ENCODE measurements around the gene PDE10A. TPM values are rescaled to one million over a fixed set of nuclear protein-coding genes. Genes with fewer than 3 reads are reported as not detected.

Gene PDE10A
- total and polyA plus RNA-seq, 2 of the 4 experiments (the other 2 are of a cell fraction) = 3.4 to 12.4 TPM

DNA sequence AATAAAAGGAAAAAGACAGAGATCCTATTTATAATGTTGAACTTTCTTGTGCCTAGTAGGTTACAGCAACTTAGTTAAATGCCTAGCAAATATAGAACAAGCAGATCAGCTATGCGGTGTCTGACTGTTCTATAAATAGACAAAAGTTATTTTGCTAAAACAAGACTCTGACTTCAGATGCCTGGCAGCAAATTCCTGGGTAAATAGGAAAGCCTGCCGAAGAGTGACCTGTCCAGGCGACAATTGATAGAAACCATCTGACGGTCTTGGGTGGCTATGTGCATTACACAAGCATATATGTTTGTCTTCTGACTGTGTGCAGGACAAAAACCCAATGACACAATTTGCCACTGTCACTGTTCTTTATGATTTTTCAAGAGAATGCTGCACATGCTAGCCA, 38.0 kb upstream of the PDE10A start:
- Histone ChIP-seq H4K20me1 (ENCODE audit: insufficient read depth, low read length) (no peaks in the 10 kb centered on the region), H2AK5ac (ENCODE audit: low read depth, low read length) (no peak overlapping the region), H3K23ac (ENCODE audit: low read depth, low read length) (no peak overlapping the region), H3K9me3 (ENCODE audit: control insufficient read depth, insufficient read depth, low read length) (no peaks in the 10 kb centered on the region), H3K18ac (ENCODE audit: low read depth, low read length) (no peak overlapping the region), H3K56ac (ENCODE audit: extremely low read depth, insufficient read depth, low read length) (no peak overlapping the region), H3K27me3 (ENCODE audit: control insufficient read depth, insufficient read depth, low read length) (no peaks in the 10 kb centered on the region), H2AK9ac (replicated peaks; ENCODE audit: low read depth, low read length, poor library complexity) (no peak overlapping the region), H4K91ac (ENCODE audit: insufficient read depth, low read depth, low read length) (no peak overlapping the region), H3K14ac (replicated peaks; ENCODE audit: low read depth, low read length) (no peak overlapping the region), H4K8ac (ENCODE audit: low read depth in 2 of 2, low read length in 2 of 2) (0 out of 4 replicates have a peak overlapping the region, but pooled peaks of 1 of the 2 experiments have one; percentile 28), H3K9ac (ENCODE audit: low read depth, low read length) (no peak overlapping the region), H4K5ac (ENCODE audit: low read depth, low read length) (no peak overlapping the region), H3K9me1 (ENCODE audit: insufficient read depth, low read length) (peaks cover 14% of the 10 kb centered on the region), H3K4me2 (ENCODE audit: low read depth, low read length) (peak overlapping the region; percentile 2; the same call in 1 of the 2 replicates), H3K27ac (ENCODE audit: insufficient read depth, low read length) (no peak overlapping the region), H2BK20ac (ENCODE audit: low read depth, low read length) (no peak overlapping the region), H3K4me1 (ENCODE audit: control insufficient read depth, insufficient read depth, low read length) (peaks cover 10% of the 10 kb centered on the region), H3K4ac (ENCODE audit: low read depth, low read length) (no peak overlapping the region), H2BK15ac (ENCODE audit: low read depth, low read length) (no peak overlapping the region), H3K4me3 (ENCODE audit: insufficient read depth, low read depth, low read length) (no peak overlapping the region), H2AFZ (replicated peaks; ENCODE audit: low read length, poor library complexity) (no peak overlapping the region), H2BK5ac (ENCODE audit: low read depth, low read length, poor library complexity, severe bottlenecking) (no peak overlapping the region), H2BK120ac (ENCODE audit: low read depth, low read length) (0 out of 2 replicates have a peak overlapping the region, but pooled peaks have one; percentile 20), H3K36me3 (ENCODE audit: control insufficient read depth, insufficient read depth, low read length) (no peaks in the 10 kb centered on the region), H3K79me1 (ENCODE audit: low read depth in 1 of 2, low read length in 2 of 2) (no peaks in the 10 kb centered on the region)
- dilution Hi-C loops (cut with HindIII; ENCODE audit: low sequenced_read_pairs, unreplicated experiment) (no loop called here), intact Hi-C loops (cut with micrococcal nuclease) (no loop called here), in situ Hi-C loops (cut with MboI; ENCODE audit: low sequenced_read_pairs) (no loop called here)
- 25% methylated on average over 4 of the region's 4 CpGs; no CpG with 5 or more reads in 1 of the 2 experiments for WGBS, 2 experiments (ENCODE audit: extremely low coverage in 2 of 2, insufficient read length in 1 of 2)
- POLR2A ChIA-PET (ENCODE audit: unreplicated experiment) = no interaction called here
- no TSS peak for BruUV-seq (replicated peaks)
- CTCF ChIA-PET = no interaction called here
- TF ChIP-seq SMC3 (IDR thresholded peaks at IDR 0.05; ENCODE audit: low read depth, low read length) (no peak), CEBPB (IDR thresholded peaks at IDR 0.05; ENCODE audit: low read depth, low read length) (no peak), ELK1 (IDR thresholded peaks at IDR 0.05; ENCODE audit: borderline replicate concordance, low read depth, low read length) (no peak), CTCF (conservative IDR thresholded peaks at IDR 0.05; ENCODE audit: low read depth, low read length) (no peak), FOS (IDR thresholded peaks at IDR 0.05; ENCODE audit: low read depth, low read length) (no peak), MAZ (IDR thresholded peaks at IDR 0.05; ENCODE audit: borderline replicate concordance, low read depth, low read length) (no peak), MXI1 (IDR thresholded peaks at IDR 0.05; ENCODE audit: borderline replicate concordance, low read depth, low read length) (no peak), RAD21 (IDR thresholded peaks at IDR 0.05; ENCODE audit: low read length) (no peak), RFX5 (IDR thresholded peaks at IDR 0.05; ENCODE audit: low read depth, low read length) (no peak), MAFK (IDR thresholded peaks at IDR 0.05; ENCODE audit: low read depth, low read length) (no peak), BHLHE40 (IDR thresholded peaks at IDR 0.05; ENCODE audit: low read depth, low read length) (no peak), CHD1 (IDR thresholded peaks at IDR 0.05; ENCODE audit: low read depth, low read length) (no peak), RCOR1 (IDR thresholded peaks at IDR 0.05; ENCODE audit: insufficient replicate concordance, low read length) (no peak), POLR2A (IDR thresholded peaks at IDR 0.05; ENCODE audit: low read depth, low read length) (no peak), NFE2L2 (IDR thresholded peaks at IDR 0.05; ENCODE audit: low read depth, low read length) (no peak)
- TF ChIP-seq, protein P1, sequence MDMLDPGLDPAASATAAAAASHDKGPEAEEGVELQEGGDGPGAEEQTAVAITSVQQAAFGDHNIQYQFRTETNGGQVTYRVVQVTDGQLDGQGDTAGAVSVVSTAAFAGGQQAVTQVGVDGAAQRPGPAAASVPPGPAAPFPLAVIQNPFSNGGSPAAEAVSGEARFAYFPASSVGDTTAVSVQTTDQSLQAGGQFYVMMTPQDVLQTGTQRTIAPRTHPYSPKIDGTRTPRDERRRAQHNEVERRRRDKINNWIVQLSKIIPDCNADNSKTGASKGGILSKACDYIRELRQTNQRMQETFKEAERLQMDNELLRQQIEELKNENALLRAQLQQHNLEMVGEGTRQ (IDR thresholded peaks at IDR 0.05; ENCODE audit: low read depth, low read length) = no peak
- ATAC-seq (ENCODE audit: low read depth) (peak; percentile 70), DNase-seq (peak; percentile 79)
